ENCODE results near the gene MAS1.
"Not testable (repeated sequence)": the region's sequence is repeated elsewhere in the genome, so short reads cannot be mapped to it uniquely, and the experiment has no call there.

MAS1 gene

DNA sequence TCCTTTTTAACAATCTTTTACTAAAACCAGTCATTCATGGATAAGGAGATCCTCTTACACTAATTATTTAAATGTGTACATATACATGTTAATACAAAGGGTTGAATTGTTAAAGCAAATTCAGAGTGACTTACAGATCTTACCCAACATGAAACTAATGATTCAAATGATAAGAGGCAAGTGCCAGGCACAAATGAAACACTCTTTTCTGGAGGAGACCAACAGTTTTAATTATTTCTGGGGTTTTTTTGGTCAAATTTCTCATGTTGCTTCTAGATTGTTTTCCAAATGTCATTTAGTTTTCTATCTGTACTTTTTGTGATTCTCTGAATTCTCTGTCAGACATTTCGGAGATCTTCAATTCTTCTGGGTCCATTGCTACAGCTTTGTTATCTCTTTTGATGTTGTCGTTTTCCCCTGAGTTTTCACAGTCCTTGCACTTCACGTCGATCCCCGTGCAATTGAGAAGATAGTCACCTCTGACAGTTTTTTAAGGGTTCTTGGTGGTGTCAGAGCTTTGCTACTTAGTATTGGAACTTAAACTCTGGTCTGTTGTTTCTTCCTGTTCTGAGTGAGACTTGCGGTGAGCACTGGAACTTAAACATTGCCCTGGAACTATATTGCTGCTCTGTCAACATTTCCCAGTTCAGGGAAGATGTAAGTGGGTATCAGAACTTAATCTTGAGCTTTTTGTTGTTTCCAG, 23.2 kb downstream of the MAS1 start:
- Mint-ChIP-seq H3K27ac (no peak overlapping the region), H3K9me3 (no peaks in the 10 kb centered on the region), H3K36me3 (ENCODE audit: insufficient read depth) (no peaks in the 10 kb centered on the region), H3K4me1 (ENCODE audit: low read depth in 2 of 2) (peaks cover 0 to 5% of the 10 kb centered on the region in 2 donors), H3K4me3 (no peak overlapping the region), H3K27me3 (peaks cover 30 to 49% of the 10 kb centered on the region in 2 donors)
- ATAC-seq (replicated peaks) (no peak), DNase-seq (no peak)

DNA sequence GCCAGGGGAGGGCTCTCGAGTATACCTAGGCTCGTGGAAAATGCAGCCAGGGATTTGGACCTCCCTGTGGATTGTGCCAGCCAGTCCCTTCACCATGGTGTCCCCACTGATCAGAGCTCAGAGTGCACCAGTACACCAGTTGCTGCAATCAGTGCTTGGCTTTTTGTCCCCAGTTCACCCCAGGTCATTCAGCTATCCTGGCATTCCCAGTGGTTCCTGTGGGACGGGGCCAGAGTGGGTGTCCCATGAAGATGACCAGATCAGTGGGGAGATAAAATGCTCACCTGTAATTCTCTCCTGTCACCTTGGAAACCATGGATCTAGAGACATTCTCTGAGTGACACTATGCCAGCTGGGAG, 23.8 kb downstream of the MAS1 start:
- H3K4me3 Mint-ChIP-seq, result no peak overlapping the region
- ATAC-seq (replicated peaks) (no peak), DNase-seq (no peak)

DNA sequence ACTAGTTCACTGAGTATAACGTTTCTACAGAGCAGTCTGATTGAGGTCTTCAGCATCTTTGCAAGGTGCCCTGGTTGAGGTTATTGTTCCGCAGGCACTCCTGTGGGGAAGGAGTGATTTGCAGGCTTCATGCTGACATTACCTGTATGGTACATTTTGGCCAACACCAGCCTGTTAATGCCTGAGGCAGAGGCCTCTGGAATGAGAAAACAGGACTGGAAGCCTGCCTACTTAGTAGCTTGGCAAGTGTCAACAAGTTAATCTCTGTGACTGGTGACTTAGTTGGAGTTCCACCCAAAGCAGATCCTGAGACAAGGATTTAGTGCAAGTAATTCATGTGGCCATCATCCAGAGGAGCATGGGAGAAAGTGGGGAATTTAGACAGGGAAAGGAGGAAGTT, 24.6 kb downstream of the MAS1 start:
- Mint-ChIP-seq H3K36me3 (ENCODE audit: insufficient read depth) (no peaks in the 10 kb centered on the region), H3K27ac (no peak overlapping the region), H3K9me3 (no peaks in the 10 kb centered on the region), H3K4me1 (ENCODE audit: low read depth in 2 of 2) (peaks cover 0 to 5% of the 10 kb centered on the region in 2 donors), H3K27me3 (peaks cover 30 to 44% of the 10 kb centered on the region in 2 donors), H3K4me3 (no peak overlapping the region)
- ATAC-seq (replicated peaks) (no peak), DNase-seq (no peak)

More for the DNA sequence above, 23.8 kb downstream of the MAS1 start:
- H3K27ac Mint-ChIP-seq, result no peak overlapping the region
- no peaks in the 10 kb centered on the region for H3K36me3 Mint-ChIP-seq (ENCODE audit: insufficient read depth)
- no peaks in the 10 kb centered on the region for H3K9me3 Mint-ChIP-seq
- H3K4me1 Mint-ChIP-seq (ENCODE audit: low read depth in 2 of 2), result peaks cover 0 to 5% of the 10 kb centered on the region in 2 donors
- H3K27me3 Mint-ChIP-seq, result peaks cover 30 to 49% of the 10 kb centered on the region in 2 donors

DNA sequence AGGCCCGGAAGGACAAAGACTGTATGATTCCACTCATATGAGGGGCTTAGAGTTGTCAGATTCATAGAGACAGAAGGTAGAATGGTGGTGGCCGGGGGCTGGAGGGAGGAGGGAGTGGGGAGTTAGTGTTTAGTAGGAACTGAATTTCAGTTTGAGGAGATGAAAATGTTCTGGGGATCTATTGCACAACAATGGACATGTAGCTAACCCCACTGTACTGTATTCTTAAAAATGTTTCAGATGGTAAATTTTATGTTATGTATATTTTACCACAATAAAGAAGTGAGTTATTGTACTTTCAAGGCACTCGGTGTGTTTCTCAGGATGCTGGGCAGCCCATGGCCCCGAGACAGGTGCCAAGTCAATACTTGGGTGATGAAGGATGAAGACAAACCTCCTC, 25.4 kb downstream of the MAS1 start:
- H3K4me3 Mint-ChIP-seq, result no peak overlapping the region
- H3K27me3 Mint-ChIP-seq, result peaks cover 25 to 36% of the 10 kb centered on the region in 2 donors
- no peak overlapping the region for H3K27ac Mint-ChIP-seq
- no peaks in the 10 kb centered on the region for H3K36me3 Mint-ChIP-seq (ENCODE audit: insufficient read depth)
- no peaks in the 10 kb centered on the region for H3K9me3 Mint-ChIP-seq
- no peak for DNase-seq
- H3K4me1 Mint-ChIP-seq (ENCODE audit: low read depth in 2 of 2), result peaks cover 0 to 5% of the 10 kb centered on the region in 2 donors
- no peak for ATAC-seq (replicated peaks)

DNA sequence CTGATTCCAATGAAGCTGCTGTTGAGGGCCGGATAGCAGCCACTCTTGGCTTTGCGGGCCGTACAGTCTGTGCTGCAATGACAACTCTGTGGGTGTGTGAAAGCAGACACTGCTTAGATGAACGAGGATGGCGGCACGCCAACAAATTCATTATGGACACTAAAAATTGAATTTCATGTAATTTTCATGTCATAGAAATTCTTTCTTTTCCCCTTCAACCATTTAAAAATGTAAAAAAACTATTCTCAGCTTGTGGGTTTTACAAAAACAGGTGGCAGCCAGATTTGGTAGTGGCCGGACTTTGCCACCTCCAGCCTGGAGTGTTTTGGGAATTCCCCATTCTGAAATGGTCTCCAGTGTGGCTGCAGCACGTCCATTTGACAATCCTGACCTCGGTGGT, 26.0 kb downstream of the MAS1 start:
- peaks cover 24 to 34% of the 10 kb centered on the region in 2 donors for H3K27me3 Mint-ChIP-seq
- H3K9me3 Mint-ChIP-seq, result no peaks in the 10 kb centered on the region
- ATAC-seq (replicated peaks) (no peak), DNase-seq (no peak)
- no peaks in the 10 kb centered on the region for H3K36me3 Mint-ChIP-seq (ENCODE audit: insufficient read depth)
- H3K27ac Mint-ChIP-seq, result no peak overlapping the region
- no peak overlapping the region for H3K4me3 Mint-ChIP-seq
- H3K4me1 Mint-ChIP-seq (ENCODE audit: low read depth in 2 of 2), result peaks cover 0 to 5% of the 10 kb centered on the region in 2 donors

DNA sequence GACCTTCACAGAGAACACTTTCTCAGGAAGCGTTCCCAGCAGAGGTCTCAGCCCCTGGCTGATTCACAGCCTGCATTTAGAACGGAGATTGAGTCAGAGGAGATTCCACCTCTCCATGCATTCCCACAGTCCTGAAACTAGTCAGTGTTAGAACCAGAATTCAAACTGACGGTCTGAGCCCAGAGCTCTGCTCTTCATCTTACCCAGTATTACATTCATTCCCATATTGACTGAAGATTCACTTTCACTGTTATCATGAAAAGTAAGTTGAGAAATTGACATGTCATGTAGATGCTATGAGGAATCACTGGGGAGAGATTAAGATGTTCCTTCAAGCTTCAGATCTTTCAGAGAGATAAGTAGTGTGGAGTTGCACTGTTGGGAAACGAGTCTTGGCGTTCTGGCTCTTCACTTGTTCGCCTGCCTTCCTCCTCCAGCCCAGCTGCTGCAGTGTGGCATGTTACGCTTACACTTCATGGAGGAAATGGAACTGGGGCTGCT, 28.3 kb downstream of the MAS1 start:
- Mint-ChIP-seq H3K36me3 (ENCODE audit: insufficient read depth) (no peaks in the 10 kb centered on the region), H3K27ac (no peak overlapping the region), H3K9me3 (peaks cover 0 to under 1% of the 10 kb centered on the region in 2 donors), H3K4me3 (no peak overlapping the region), H3K27me3 (peaks cover 12 to 33% of the 10 kb centered on the region in 2 donors), H3K4me1 (ENCODE audit: low read depth in 2 of 2) (peaks cover 0 to 4% of the 10 kb centered on the region in 2 donors)
- ATAC-seq (replicated peaks) (no peak), DNase-seq (no peak)

DNA sequence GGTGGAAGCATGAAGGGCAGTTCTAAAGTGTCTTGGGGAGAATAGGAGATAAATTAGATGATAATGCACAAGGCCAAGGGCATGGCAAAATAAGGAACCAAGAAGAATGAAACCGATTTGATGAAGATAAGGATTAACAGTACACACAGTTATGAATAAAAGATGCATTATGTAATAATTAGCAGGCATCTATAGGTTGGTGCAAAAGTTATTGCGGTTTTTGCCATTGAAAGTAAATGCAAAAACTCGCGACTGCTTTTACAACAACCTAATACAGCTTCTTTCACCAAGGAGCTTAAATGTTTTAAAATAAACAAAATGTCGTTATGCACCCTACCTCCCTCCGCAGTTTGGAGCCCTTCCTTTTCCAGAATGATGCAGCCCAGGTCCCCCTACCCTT, 29.0 kb downstream of the MAS1 start:
- Mint-ChIP-seq H3K9me3 (peaks cover 0 to 1% of the 10 kb centered on the region in 2 donors), H3K36me3 (ENCODE audit: insufficient read depth) (no peaks in the 10 kb centered on the region), H3K4me3 (no peak overlapping the region), H3K4me1 (ENCODE audit: low read depth in 2 of 2) (no peaks in the 10 kb centered on the region), H3K27ac (no peak overlapping the region), H3K27me3 (peaks cover 8 to 31% of the 10 kb centered on the region in 2 donors)
- ATAC-seq (replicated peaks) (no peak), DNase-seq (no peak)

DNA sequence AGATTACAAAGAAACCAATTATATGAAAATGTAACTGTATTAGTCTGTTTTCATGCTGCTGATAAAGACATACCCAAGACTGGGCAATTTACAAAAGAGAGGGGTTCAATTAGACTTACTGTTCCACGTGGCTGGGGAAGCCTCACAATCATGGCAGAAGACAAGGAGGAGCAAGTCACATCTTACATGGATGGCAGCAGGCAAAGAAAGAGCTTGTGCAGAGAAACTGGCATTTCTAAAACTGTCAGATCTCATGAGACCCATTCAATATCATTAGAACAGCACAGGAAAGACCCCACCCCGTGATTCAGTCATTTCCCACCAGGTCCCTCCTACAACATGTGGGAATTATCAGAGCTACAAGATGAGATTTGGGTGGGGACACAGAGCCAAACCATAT, 33.4 kb downstream of the MAS1 start:
- not testable (repeated sequence) for DNase-seq; H3K9me3 Mint-ChIP-seq; H3K36me3 Mint-ChIP-seq (ENCODE audit: insufficient read depth); H3K4me3 Mint-ChIP-seq; H3K4me1 Mint-ChIP-seq (ENCODE audit: low read depth in 2 of 2); ATAC-seq (replicated peaks); H3K27ac Mint-ChIP-seq
- peaks cover 8 to 19% of the 10 kb centered on the region in 2 donors for H3K27me3 Mint-ChIP-seq

DNA sequence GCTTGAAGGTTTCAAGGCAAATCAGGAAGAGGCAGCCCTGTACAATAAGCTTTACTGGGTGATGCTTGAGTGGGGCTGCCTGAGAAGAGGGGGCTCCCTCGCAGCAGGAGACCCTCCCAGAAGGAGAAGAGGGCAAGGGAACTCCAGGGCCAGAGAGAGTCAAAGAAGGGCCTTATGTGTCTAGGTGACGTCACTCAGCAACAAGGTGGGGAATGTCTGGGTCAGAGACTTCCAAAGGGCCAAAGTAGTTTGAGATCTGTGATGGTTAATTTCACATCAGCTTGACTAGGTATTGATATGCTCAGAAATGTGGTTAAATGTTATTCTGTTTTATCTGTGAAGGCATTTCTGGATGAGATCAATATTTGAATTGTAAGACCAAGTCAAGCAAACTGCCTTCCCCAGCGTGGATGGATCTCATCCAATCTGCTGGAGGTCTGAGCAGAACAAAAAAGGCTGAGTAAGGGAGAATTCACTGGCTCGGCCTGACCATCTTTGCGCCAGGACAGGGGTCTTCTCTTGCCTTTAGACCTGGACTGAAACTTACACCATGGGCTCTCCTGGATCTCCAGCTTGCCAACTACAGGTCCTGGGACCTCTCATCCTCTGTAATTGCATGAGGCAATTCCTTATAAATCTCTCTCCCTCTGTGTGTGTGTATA, 35.9 kb downstream of the MAS1 start:
- Mint-ChIP-seq H3K36me3 (ENCODE audit: insufficient read depth) (peaks cover 7% of the 10 kb centered on the region), H3K4me1 (ENCODE audit: low read depth in 2 of 2) (peaks cover 22 to 24% of the 10 kb centered on the region in 2 donors), H3K4me3 (no peak overlapping the region), H3K9me3 (peaks cover 0 to 1% of the 10 kb centered on the region in 2 donors), H3K27me3 (peaks cover under 1 to 16% of the 10 kb centered on the region in 2 donors), H3K27ac (no peak overlapping the region)
- DNase-seq, result no peak
- no peak for ATAC-seq (replicated peaks)

DNA sequence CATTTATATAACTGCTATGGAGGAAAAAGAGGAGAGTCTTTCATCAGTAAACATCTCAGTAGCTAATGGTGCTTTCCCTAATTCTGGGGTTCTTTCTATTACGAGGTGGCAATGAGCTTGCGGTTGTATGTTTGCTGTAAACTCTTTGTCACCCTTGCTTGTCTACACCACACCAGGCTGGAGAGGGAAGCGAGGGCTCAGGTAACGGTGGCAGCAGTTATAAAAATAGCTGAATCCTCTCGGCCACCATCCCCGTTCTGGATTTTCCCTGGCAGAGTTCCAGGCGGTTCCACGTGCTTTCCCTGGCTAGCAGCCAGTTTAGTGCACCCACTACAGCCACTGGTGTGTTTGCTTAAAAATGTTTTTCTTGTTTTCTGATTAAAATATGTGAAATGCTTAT, 39.0 kb downstream of the MAS1 start:
- peak overlapping the region; percentile 29 to 58 for H3K4me3 Mint-ChIP-seq
- peak; percentile 94 for ATAC-seq (replicated peaks)
- peaks cover 7% of the 10 kb centered on the region for H3K36me3 Mint-ChIP-seq (ENCODE audit: insufficient read depth)
- H3K4me1 Mint-ChIP-seq (ENCODE audit: low read depth in 2 of 2), result peaks cover 23 to 24% of the 10 kb centered on the region in 2 donors
- no peaks in the 10 kb centered on the region for H3K9me3 Mint-ChIP-seq
- DNase-seq, result peak; percentile 68 to 70 (median 70)
- no peaks in the 10 kb centered on the region for H3K27me3 Mint-ChIP-seq
- H3K27ac Mint-ChIP-seq, result peak overlapping the region; percentile 83 to 86

DNA sequence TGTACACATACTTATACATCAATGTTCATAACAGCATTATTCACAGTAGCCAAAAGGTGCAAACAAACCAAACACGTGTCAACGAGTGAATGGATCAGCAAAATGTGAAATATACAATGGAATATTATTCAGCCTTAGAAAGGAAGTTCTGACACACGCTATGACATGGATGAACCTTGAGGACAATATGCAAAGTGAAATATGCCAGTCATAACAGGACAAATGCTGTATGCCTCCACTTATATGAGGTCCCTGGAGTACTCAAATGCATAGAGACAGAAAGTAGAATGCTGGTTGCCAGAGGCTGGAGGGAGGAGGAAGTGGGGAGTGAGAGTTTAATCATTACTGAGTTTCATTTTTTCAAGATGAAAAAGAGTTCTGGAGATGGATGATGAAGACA, 40.3 kb downstream of the MAS1 start:
- Mint-ChIP-seq H3K4me3 (peak overlapping the region in 1 of 2 donors; percentile 30), H3K27me3 (peaks cover 0 to under 1% of the 10 kb centered on the region in 2 donors), H3K36me3 (ENCODE audit: insufficient read depth) (peaks cover 7% of the 10 kb centered on the region), H3K4me1 (ENCODE audit: low read depth in 2 of 2) (peaks cover 23 to 24% of the 10 kb centered on the region in 2 donors), H3K9me3 (no peaks in the 10 kb centered on the region), H3K27ac (peak overlapping the region; percentile 5 to 86)
- DNase-seq (no peak), ATAC-seq (replicated peaks) (no peak)

DNA sequence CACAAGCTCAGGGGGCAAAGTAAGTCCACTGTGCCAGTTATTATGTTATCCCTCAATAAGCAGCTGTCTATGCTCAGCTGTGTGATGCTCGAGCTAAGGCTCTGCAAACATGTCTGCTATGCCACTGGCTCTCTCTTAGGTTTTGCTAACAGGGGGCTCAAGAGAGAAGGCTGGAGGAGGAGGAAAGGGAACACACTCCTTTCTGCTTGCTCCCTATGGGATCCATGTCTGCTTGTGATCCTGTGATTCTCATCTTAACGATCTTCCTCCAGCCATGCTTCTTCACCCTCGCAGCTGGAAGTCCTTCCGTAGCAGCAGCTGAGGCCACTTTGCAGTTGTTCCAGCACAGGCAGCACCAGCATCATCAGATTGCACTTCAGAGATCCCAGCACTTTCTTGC, 41.1 kb downstream of the MAS1 start:
- Mint-ChIP-seq H3K27ac (peak overlapping the region in 1 of 2 donors; percentile 86), H3K4me3 (no peak overlapping the region), H3K36me3 (ENCODE audit: insufficient read depth) (peaks cover 7% of the 10 kb centered on the region), H3K9me3 (no peaks in the 10 kb centered on the region), H3K4me1 (ENCODE audit: low read depth in 2 of 2) (peaks cover 23 to 24% of the 10 kb centered on the region in 2 donors), H3K27me3 (peaks cover 0 to 7% of the 10 kb centered on the region in 2 donors)
- no peak for ATAC-seq (replicated peaks)
- DNase-seq, result no peak

DNA sequence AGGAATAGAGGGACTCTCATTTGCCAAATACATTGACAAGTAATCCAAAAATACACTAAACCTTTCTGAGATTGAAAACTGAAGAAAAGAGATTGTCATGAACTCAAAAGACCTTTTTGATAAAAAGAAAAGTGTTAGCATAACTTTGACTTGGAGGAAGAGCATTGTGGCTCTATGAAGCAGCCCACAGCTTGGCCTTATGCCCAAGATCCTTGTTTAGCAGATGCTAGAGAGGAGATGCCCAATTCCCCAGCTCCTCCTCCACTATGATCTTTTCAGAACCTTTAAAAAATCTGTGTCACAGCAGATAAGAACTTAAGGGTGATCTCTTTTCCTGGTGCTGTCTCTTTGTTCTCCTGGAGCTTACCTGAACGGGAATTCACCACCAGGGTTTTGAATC, 42.3 kb downstream of the MAS1 start:
- peaks cover 7% of the 10 kb centered on the region for H3K36me3 Mint-ChIP-seq (ENCODE audit: insufficient read depth)
- H3K4me3 Mint-ChIP-seq, result no peak overlapping the region
- DNase-seq (no peak), ATAC-seq (replicated peaks) (no peak)
- H3K9me3 Mint-ChIP-seq, result no peaks in the 10 kb centered on the region
- peaks cover 0 to 7% of the 10 kb centered on the region in 2 donors for H3K27me3 Mint-ChIP-seq
- H3K4me1 Mint-ChIP-seq (ENCODE audit: low read depth in 2 of 2), result peaks cover 23 to 24% of the 10 kb centered on the region in 2 donors
- no peak overlapping the region for H3K27ac Mint-ChIP-seq

DNA sequence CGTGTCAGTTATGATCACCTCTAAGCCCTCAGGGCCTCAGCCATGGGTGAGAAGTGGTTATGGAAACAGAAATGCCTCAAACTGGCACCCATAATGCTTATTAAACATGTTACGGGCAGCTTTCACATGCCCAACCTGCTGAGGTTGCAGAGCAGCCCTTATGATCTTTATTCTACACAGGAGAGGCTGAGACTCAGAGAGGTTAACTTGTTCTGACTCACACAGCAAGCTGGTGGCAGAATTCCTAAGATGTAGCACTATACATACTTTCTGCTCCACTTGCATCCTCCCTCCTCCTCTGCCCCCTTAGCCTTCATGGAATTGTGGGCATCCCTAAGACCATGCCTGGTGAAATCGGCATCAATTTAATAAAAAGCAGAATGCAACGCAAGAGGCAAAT, 43.4 kb downstream of the MAS1 start:
- no peak overlapping the region for H3K27ac Mint-ChIP-seq
- ATAC-seq (replicated peaks), result no peak
- H3K36me3 Mint-ChIP-seq (ENCODE audit: insufficient read depth), result peaks cover 7% of the 10 kb centered on the region
- no peak overlapping the region for H3K4me3 Mint-ChIP-seq
- no peak for DNase-seq
- peaks cover 22 to 23% of the 10 kb centered on the region in 2 donors for H3K4me1 Mint-ChIP-seq (ENCODE audit: low read depth in 2 of 2)
- H3K9me3 Mint-ChIP-seq, result no peaks in the 10 kb centered on the region
- peaks cover 0 to 7% of the 10 kb centered on the region in 2 donors for H3K27me3 Mint-ChIP-seq
